Activated CD4-positive, CD25-positive, alpha-beta regulatory T cell treated with anti-CD3 and anti-CD28 coated beads, Interleukin-2, amount 50 U/mL, for 24 hours (primary cell): Measurements from ENCODE around the gene SPIRE1.

Source experiments
- ATAC-seq, 2 donors: fragments of 150-1000 bp; cut with Tn5 transposase; one replicate each; pipeline ENCODE4 v1.10.0; 2021; ENCODE audit warnings: mild to moderate bottlenecking in 1 of 2, moderate library complexity in 1 of 2

The SPIRE1 gene

DNA sequence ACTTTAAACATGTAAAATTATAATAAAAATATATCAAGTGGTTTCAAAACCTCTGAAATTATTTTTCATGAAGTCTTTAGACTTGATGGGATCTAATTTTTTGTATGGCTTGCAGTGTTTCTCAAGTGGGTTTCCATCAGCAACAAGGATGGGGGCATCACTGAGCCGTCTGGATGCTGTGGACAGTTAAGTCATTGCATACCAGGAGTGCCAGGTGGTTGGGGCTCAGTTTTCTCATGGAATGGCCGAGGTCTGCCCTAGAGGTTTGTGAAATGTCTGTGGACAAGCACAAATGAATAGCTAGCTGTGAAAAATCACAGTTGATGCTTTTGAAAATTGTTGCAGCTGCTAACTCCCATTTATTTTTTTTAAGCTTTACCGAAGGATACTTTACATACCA lies 248.4 kb downstream of the SPIRE1 start:
- no peak for ATAC-seq

DNA sequence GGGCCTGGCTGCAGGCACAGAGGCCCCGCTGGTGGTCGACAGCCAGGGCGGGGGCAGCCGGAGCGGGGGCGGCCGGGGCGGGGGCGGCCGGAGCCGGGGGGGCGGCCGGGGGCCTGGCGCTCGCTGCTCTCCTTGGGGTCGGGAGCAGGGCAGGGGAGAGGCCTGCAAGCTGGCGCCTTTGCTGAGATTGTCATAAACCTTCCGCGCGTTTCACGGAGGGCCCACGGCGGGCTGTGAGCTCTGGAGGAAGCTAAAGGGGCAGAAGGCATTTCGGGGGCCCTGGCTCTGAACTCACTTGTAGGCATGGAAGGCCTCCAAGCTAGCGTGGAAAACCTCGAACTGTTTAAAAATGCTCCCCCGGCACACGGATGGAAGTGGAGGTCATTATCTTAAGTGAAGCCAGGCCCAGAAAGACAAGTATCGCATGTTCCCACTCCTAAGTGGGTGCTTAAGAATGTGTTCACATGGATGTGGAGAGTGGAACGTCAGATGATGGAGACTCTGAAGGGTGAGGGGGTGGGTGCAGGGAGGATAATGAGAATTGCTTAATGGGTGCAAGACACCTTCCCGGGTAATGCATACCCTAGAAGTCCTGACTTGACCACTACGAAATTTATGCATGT lies 249.5 kb downstream of the SPIRE1 start:
- ATAC-seq: no peak

DNA sequence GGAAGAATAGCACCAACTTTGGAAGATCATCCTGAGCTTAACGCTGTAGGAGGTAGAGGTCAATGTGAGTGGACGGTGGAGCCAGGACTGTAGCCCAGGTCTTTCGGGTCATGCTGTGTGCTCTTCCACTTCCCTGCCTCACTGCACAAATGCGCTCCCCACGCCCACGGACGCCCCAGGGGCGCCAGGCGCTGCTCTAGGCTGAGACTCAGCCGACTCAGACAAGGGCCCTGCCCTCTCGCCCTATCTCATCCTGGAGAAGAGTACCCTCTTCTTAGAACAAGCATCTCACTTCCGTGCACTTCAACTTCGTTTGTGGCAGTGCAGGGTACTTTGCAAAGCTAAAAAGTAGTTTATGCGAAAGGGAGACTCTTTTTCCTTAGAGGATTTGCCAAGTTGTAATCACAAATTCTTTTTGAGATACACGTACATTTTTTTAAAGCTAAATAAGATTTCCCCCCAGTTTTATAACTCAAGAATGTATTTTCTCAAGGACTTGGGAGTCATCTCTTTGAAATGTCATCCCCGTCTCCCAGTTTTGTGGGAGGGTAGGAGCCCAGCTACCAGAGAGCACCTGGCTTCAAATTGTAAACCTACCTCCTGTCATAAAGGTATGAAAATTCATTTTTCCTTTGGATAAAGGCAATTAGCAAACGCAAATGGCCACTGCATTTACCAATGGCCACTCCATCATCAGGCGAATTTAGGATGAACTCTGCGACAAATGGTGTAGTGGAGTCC lies 251.4 kb downstream of the SPIRE1 start:
- no peak for ATAC-seq

DNA sequence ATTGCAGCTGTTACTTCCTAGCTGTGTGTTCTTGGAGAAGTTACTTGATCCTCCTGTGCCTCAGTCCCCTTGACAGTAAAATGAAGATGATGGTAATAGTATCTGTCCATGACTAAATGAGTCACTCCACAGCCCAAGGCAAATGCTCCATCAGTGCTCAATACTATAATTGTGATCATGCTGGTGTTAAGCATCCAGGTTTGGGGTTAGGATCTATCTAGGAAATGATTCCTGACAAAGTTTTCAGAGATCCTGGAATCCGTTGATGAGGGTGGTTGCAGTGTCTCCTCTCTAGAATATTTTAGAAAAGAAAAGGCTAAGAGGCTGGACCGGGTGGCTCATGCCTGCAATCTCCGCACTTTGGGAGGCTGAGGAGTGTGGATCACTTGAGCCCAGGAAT lies 252.8 kb downstream of the SPIRE1 start:
- ATAC-seq: no peak

DNA sequence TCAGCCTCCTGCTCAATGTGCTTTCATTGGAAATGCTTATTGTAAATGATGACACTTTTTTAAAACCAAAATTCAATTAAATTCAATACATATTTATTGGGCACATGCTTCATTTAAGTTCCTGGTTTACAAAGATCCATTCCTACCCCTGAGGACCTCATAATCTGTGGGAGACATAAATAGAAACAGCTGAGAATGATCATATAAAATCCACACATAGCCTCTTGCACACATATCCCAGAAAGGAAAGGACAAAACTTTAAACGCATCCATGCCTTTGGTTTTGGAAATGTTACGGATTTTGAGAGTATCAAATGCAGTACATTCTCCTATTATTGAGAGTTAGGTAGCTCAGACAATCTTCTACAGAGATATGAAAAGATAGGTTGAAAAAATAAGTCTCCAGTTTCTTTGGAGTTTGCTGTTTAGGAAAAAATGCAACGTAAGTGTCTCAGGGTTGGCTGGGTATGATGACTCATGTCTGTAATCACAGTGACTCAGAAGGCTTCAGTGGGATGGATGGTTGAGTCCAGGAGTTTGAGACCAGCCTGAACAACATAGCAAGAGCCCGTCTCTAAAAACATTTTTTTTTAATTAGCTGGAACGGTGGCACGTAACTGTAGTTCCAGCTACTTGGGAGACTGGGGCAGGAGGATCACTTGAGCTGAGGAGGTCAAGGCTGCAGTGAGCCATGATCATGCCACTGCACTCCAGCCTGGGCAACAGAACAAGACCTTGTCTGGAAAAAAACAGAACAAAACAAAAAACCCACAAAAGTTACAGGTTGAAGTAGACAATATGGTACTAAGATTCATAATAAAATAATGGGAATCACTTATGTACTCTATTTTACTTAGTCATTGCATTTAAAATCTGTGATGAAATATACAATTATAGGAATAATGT lies 254.1 kb downstream of the SPIRE1 start:
- ATAC-seq: no peak

DNA sequence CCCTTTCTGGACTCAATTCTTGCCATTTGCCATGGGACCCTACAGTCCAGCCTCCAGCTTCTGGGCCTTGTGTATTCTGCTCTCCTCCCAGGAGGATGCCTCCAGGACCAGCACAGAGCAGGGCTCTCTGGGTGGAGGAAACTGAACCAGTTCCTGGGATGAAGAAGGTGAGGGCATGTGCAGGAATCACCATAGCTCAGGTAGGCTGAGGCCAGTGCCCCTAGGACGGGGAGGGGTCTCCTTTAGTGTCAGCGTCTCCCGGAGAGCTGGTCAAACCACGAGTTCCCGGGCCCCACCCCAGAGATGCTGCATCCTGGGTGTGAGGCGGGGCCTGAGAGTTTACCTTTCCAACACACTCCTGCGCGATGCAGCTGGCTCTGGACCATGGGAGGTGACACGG lies 256.0 kb downstream of the SPIRE1 start:
- no peak for ATAC-seq

DNA sequence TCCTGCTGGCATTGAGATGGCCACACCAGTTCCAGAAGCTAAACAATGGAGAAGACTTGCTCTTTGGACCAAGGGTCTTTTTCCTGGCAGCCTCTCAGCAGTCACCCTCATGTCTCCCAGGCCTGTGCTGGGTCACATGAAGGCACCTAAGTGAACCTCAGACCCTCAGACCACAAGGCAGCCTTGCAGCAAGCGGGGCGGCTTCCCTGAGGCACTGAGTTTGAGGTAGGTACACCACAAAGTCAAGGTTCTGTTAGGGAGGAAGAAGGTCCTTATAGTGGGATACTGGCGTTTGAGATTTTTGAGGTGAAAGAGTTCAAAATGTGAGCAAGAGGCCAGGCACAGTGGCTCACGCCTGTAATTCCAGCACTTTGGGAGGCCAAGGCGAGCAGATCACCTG lies 258.7 kb downstream of the SPIRE1 start:
- ATAC-seq: no peak

DNA sequence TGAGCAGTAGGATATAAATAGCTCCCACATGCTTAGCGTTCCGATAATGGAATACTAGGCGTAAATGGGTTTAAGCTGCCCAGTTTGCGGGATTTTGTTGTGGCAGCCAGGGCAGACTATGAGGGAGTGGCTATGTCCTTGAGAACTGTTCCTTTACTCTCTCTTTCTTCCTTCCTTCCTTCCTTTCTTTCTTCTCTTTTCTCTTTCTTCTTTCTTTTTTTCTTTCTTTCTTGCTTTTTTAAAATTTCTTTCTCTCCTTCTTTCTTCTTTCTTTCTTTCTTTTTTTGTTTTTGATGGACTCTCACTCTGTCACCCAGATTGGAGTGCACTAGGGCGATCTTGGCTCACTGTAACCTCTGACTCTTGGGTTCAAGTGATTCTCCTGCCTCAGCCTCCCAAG lies 259.3 kb downstream of the SPIRE1 start:
- no peak for ATAC-seq

DNA sequence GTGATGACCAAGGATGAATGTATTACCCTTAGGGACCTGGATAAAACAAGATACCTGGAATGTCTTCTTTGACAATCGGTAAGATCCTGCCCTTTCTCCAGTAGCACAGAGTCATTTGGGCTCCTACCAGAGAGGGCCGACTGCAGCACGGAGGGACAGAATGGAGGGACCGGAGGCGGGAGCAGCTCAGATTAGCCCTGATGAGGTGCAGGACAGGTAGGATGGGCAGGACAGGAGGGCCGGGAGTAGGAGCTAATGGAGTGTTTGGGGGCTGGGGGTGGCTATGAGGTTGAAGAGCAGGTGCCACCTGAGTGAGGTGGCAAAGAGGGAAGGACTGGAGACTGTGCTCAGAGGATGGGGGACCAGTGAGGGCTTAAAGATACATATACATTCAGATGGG lies 260.1 kb downstream of the SPIRE1 start:
- no peak for ATAC-seq

DNA sequence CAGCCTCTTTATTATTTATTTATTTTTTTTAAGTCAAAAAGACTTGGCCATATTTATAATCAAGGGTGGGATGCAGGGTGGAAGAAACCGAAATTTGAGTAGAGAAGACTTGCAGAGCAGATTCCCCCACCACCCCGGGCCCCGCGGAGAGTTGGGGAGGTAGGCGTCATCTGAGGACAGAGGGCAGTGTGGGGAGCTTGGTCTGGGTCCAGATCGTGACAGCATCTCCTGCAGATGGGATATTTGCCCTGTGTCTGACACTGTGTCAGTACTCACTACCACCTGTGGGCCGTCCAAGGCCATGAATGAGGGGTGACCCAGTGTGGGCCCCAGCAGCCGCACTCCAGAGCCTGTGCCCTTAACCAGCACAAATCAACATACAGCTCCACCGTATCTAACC lies 260.7 kb downstream of the SPIRE1 start:
- ATAC-seq: no peak
